Measurements from ENCODE around the gene SLC26A9. TPM values are rescaled to one million over a fixed set of nuclear protein-coding genes. Genes with fewer than 3 reads are reported as not detected.

SLC26A9 gene
- total RNA-seq, 1 donor from 2014 or later = not detected

DNA sequence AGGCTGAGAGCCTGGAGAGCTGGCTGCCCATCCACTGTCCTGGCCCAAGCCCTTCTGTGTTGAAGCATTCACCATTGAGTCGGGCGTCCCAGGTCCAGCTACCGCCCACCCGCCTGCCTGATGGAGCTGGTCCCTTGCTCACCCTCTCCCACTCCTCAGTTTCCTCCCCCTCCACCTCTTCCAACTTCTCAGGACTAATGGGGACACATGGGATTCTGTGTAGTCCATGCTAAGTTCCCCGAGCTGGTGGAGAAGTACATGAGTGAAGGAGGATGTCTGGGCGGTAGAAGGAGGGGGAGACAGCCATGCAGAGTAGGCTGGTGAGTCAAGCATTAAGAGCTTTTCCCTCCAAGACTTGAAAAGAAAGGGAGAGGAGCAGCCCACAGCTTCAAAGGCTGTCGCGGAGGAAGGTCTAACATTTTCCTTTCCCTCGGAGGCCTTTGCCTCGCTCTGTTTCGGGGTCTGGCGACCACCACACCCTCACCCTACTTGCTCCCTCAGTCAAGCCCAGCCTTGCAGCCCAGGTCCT is 561 bp downstream of the SLC26A9 start:
- Histone ChIP-seq H3F3A (ENCODE audit: low read depth) (no peaks in the 10 kb centered on the region), H2AFZ (replicated peaks) (no peak overlapping the region), H3K27ac (no peak overlapping the region), H3K79me2 (ENCODE audit: low read depth) (no peaks in the 10 kb centered on the region), H4K20me1 (ENCODE audit: low read depth) (no peaks in the 10 kb centered on the region), H3K4me3 (no peak overlapping the region), H3K9ac (no peak overlapping the region), H3K4me2 (no peak overlapping the region), H3K36me3 (no peaks in the 10 kb centered on the region), H3K9me3 (ENCODE audit: low read depth) (no peaks in the 10 kb centered on the region), H3K27me3 (no peaks in the 10 kb centered on the region), H3K4me1 (peaks cover 30% of the 10 kb centered on the region)
- TF ChIP-seq, protein P1, sequence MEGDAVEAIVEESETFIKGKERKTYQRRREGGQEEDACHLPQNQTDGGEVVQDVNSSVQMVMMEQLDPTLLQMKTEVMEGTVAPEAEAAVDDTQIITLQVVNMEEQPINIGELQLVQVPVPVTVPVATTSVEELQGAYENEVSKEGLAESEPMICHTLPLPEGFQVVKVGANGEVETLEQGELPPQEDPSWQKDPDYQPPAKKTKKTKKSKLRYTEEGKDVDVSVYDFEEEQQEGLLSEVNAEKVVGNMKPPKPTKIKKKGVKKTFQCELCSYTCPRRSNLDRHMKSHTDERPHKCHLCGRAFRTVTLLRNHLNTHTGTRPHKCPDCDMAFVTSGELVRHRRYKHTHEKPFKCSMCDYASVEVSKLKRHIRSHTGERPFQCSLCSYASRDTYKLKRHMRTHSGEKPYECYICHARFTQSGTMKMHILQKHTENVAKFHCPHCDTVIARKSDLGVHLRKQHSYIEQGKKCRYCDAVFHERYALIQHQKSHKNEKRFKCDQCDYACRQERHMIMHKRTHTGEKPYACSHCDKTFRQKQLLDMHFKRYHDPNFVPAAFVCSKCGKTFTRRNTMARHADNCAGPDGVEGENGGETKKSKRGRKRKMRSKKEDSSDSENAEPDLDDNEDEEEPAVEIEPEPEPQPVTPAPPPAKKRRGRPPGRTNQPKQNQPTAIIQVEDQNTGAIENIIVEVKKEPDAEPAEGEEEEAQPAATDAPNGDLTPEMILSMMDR (IDR thresholded peaks at IDR 0.05) = no peak
- no peak for TF ChIP-seq EZH2phosphoT487 (IDR thresholded peaks at IDR 0.05)
- no peak for TF ChIP-seq EZH2 (IDR thresholded peaks at IDR 0.05)
- no peaks in the 10 kb centered on the region for H3K36me3 Mint-ChIP-seq
- H3K4me1 Mint-ChIP-seq = peaks cover 32% of the 10 kb centered on the region
- H3K27me3 Mint-ChIP-seq (ENCODE audit: insufficient read depth, low read depth) = peaks cover 17% of the 10 kb centered on the region
- no peak overlapping the region for H3K27ac Mint-ChIP-seq
- DNase-seq (ENCODE audit: low spot score) = no peak
- H3K9me3 Mint-ChIP-seq = no peaks in the 10 kb centered on the region
- no peak overlapping the region for H3K4me3 Mint-ChIP-seq

DNA sequence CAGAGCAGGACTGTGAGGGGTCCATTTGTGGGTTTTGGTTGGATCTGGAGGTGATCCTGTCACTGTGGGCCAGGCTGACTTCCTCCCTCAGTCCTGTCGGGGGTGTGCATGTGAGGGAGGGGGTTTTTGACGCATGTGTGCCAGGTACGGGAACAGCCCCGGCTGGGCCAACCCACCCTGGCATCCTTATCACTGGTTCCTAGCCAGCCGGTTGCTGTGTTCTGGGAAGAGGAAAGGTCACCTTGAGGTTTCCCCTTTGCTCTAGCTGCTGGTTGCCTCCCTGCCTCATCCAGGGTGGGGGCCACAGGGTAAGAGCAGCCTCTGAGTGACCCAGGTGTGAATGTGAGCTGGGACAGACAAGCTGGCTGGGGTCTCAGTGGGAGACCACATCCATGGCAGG is 2.5 kb downstream of the SLC26A9 start:
- Histone ChIP-seq H3K9me3 (ENCODE audit: low read depth) (no peaks in the 10 kb centered on the region), H3K4me1 (peaks cover 30% of the 10 kb centered on the region), H3F3A (ENCODE audit: low read depth) (no peaks in the 10 kb centered on the region), H3K27ac (no peak overlapping the region), H3K27me3 (no peaks in the 10 kb centered on the region), H3K4me2 (no peak overlapping the region), H3K4me3 (no peak overlapping the region), H3K9ac (no peak overlapping the region), H4K20me1 (ENCODE audit: low read depth) (no peaks in the 10 kb centered on the region), H3K36me3 (no peaks in the 10 kb centered on the region), H3K79me2 (ENCODE audit: low read depth) (no peaks in the 10 kb centered on the region), H2AFZ (replicated peaks) (no peak overlapping the region)
- DNase-seq (ENCODE audit: low spot score) = no peak
- Mint-ChIP-seq H3K36me3 (no peaks in the 10 kb centered on the region), H3K4me3 (no peak overlapping the region), H3K9me3 (no peaks in the 10 kb centered on the region), H3K27me3 (ENCODE audit: insufficient read depth, low read depth) (peaks cover 13% of the 10 kb centered on the region), H3K27ac (no peak overlapping the region), H3K4me1 (peaks cover 42% of the 10 kb centered on the region)
- no peak for TF ChIP-seq EZH2 (IDR thresholded peaks at IDR 0.05)
- TF ChIP-seq, protein P1 (IDR thresholded peaks at IDR 0.05) = no peak
- TF ChIP-seq EZH2phosphoT487 (IDR thresholded peaks at IDR 0.05) = no peak

DNA sequence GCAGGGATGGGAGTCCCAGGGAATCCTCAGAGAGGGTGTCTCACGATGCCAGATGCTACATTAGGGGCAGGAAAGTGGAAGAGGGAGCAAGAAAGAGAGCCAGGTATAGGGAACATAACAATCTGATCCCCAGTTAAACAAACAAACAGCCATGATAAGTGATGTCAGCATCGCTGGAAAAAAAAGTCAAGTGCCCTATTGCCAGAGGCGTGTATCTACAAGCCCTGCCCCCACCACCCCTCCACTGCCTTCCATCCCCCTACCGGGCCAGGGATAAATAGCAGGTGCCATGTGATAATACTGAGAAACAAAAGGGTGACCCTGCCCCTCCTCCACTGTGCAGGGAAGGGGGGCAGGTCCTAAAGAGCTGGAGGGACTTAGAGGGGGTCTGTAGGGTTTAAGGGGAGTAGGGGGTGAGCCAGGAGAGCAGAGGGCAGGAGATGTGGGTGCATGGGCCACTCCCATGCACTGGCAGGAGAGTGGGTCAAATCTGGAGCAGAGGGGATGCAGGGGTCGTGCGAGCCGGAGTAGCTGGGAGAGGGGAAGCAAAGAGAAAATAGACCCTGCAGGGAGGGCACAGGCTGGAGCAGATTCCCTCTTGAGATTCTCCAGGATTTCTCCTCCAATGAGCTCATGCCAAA is 3.4 kb downstream of the SLC26A9 start:
- H3K36me3 ChIP-seq = no peaks in the 10 kb centered on the region
- no peaks in the 10 kb centered on the region for H3F3A ChIP-seq (ENCODE audit: low read depth)
- peaks cover 31% of the 10 kb centered on the region for H3K4me1 ChIP-seq
- no peak overlapping the region for H3K9ac ChIP-seq
- H3K9me3 ChIP-seq (ENCODE audit: low read depth) = no peaks in the 10 kb centered on the region
- Mint-ChIP-seq H3K4me3 (no peak overlapping the region), H3K9me3 (no peaks in the 10 kb centered on the region), H3K27ac (peak overlapping the region; percentile 31), H3K4me1 (peaks cover 42% of the 10 kb centered on the region), H3K36me3 (no peaks in the 10 kb centered on the region), H3K27me3 (ENCODE audit: insufficient read depth, low read depth) (peaks cover 13% of the 10 kb centered on the region)
- DNase-seq (ENCODE audit: low spot score) = peak; percentile 74
- H2AFZ ChIP-seq (replicated peaks) = no peak overlapping the region
- H3K4me3 ChIP-seq = no peak overlapping the region
- H3K79me2 ChIP-seq (ENCODE audit: low read depth) = no peaks in the 10 kb centered on the region
- peak overlapping the region; percentile 57 for H3K4me2 ChIP-seq
- no peaks in the 10 kb centered on the region for H3K27me3 ChIP-seq
- H3K27ac ChIP-seq = no peak overlapping the region
- no peak for TF ChIP-seq EZH2phosphoT487 (IDR thresholded peaks at IDR 0.05)
- TF ChIP-seq EZH2 (IDR thresholded peaks at IDR 0.05) = no peak
- TF ChIP-seq, protein P1 (IDR thresholded peaks at IDR 0.05) = peak; percentile 57
- H4K20me1 ChIP-seq (ENCODE audit: low read depth) = no peaks in the 10 kb centered on the region
